WERI-Rb-1 (cell line): ENCODE results near the gene UGT1A6.

Experiments used
- DNase-seq: peaks from one replicate; pipeline ENCODE4 v3.0.0-alpha.2; 2020
- H3K27ac ChIP-seq: fragments of 250-450 bp; sonication (Bioruptor Pico); 2 replicates; pipeline ENCODE4 v1.5.1; 2020; ENCODE audit warnings: mild to moderate bottlenecking, moderate library complexity
- H3K27me3 ChIP-seq: fragments of 250-450 bp; sonication (Bioruptor Pico); 2 replicates; pipeline ENCODE4 v1.5.1; 2021; ENCODE audit warnings: mild to moderate bottlenecking, low read depth, moderate library complexity; ENCODE audit not compliant: insufficient read depth, severe bottlenecking
- H3K36me3 ChIP-seq: fragments of 250-450 bp; sonication (Bioruptor Pico); 2 replicates; pipeline ENCODE4 v1.5.1; 2020; ENCODE audit warnings: mild to moderate bottlenecking, moderate library complexity
- H3K4me3 ChIP-seq: 2 replicates; pipeline ENCODE4 v1.5.1; 2011; ENCODE audit warnings: low read depth, mild to moderate bottlenecking, control low read depth, low read length
- H3K9me3 ChIP-seq: fragments of 250-450 bp; sonication (Bioruptor Pico); 2 replicates; pipeline ENCODE4 v1.5.1; 2021; ENCODE audit warnings: mild to moderate bottlenecking, moderate library complexity; ENCODE audit not compliant: severe bottlenecking
- TF ChIP-seq, protein P1 (sequence below): IDR thresholded peaks from 2 replicates; pipeline ENCODE4 v1.5.1; 2011; ENCODE audit warnings: low read depth, mild to moderate bottlenecking, control low read depth, inconsistent platforms, low read length

The UGT1A6 gene

DNA sequence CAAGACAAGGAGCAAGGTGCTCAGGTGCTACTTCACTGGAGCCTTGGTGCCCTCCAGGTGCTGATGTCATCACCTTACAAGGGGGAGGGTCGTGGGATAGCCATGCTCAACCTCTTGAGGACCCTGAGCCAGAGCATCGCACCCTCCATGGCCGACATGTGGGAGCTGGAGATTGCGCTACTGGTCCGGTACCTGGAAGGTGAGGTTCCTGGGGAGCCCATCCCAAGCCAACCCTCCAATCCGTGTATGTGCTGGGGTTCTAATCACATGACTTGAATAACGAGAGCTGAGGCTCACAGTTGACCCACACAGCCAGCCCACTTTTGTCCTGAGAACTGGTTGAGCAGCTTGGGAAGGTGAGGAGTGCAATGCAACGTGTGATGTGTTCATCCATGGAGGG lies 111.3 kb downstream of the UGT1A6 start:
- H3K27me3 ChIP-seq, result no peaks in the 10 kb centered on the region

DNA sequence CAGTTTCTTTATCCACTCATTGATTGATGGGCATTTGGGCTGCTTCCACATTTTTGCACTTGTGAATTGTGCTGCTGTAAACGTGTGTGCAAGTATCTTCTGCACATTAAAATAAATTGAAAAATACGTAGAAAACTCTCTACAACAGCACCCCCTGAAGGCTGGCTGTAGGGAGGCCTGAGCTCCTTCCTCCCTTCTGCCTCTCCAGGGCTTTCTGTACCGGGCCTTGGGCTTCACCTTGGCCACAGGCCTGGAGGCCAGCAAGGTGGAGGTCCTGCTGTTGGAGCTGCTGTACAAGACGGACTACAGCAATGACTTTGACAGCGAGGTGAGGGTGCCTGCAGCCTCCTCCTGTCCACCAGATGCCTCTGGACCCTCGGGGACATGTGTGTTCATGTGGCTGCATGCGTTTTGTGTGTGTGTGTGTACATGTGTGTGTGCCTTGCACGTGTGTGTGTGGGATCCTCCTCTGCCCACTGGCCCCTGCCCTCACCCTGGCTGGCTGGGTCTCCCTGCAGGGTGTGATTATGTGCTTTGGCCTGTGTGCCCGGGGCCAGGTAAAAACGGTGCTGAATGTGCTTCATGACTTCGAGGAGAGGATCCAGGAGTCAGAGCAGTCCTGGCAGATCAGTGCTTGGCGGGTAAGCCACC lies 114.7 kb downstream of the UGT1A6 start:
- H3K27me3 ChIP-seq, result no peaks in the 10 kb centered on the region
- H3K27ac ChIP-seq, result no peak overlapping the region
- H3K4me3 ChIP-seq, result no peak overlapping the region
- no peaks in the 10 kb centered on the region for H3K36me3 ChIP-seq
- peak; percentile 7 for DNase-seq
- no peaks in the 10 kb centered on the region for H3K9me3 ChIP-seq
- TF ChIP-seq, protein P1, sequence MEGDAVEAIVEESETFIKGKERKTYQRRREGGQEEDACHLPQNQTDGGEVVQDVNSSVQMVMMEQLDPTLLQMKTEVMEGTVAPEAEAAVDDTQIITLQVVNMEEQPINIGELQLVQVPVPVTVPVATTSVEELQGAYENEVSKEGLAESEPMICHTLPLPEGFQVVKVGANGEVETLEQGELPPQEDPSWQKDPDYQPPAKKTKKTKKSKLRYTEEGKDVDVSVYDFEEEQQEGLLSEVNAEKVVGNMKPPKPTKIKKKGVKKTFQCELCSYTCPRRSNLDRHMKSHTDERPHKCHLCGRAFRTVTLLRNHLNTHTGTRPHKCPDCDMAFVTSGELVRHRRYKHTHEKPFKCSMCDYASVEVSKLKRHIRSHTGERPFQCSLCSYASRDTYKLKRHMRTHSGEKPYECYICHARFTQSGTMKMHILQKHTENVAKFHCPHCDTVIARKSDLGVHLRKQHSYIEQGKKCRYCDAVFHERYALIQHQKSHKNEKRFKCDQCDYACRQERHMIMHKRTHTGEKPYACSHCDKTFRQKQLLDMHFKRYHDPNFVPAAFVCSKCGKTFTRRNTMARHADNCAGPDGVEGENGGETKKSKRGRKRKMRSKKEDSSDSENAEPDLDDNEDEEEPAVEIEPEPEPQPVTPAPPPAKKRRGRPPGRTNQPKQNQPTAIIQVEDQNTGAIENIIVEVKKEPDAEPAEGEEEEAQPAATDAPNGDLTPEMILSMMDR, result no peak

More for the DNA sequence above, 111.3 kb downstream of the UGT1A6 start:
- DNase-seq, result no peak
- Histone ChIP-seq H3K27ac (no peak overlapping the region), H3K4me3 (no peak overlapping the region), H3K9me3 (peaks cover 4% of the 10 kb centered on the region), H3K36me3 (no peaks in the 10 kb centered on the region)
- TF ChIP-seq, protein P1, result no peak

DNA sequence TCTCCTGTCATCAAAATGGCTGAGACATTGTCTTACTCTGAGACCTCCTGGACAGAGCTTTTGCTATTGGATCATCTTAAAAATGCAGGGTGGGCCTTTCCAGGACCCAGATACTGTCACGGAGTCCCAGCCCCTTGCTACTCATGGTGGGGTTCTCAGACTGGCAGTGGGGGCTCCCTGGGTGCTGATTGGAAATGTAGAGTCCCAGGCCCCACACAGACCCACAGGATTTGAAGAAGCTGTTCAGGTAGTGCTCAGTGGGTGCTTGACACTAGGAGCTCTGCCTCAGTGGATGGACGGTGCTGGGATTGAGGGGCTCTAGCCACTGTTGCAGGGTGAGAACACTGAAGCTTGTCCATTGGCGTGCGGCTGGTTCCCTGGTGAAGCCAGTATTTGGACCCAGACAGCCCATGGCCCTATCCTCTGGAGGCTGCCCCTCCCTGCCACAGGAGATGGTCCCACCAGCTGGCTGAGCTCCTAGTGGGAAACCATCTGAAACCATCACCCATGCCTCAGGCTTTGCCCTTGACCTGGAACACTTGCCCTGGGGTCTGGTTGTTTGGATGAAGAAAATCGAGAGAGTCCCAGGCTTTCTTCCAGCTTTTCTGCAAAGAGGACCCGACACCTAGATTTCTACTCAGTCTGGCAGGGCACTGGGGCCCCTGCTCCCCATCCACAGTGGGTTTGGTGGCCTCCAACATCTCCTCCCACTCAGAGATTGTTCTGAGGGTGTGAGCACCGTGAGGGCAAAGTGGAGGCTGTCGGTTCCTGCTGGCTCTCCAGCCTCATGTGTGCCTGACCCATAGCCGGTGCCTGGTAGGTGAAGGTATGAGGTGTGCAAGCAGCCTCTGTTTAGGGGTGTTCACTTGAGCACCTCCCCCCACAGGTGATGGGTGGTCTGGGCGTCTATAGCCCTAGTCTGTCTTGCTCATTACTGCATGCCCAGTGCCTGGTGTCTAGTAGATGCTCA lies 115.6 kb downstream of the UGT1A6 start:
- TF ChIP-seq, protein P1, result no peak
- Histone ChIP-seq H3K27ac (no peak overlapping the region), H3K9me3 (no peaks in the 10 kb centered on the region), H3K36me3 (no peaks in the 10 kb centered on the region), H3K27me3 (no peaks in the 10 kb centered on the region), H3K4me3 (no peak overlapping the region)
- DNase-seq, result peak; percentile 0

GRCh38 chr2:233810385-233810784 lies 117.7 kb downstream of the UGT1A6 start:
- TF ChIP-seq, protein P1, result no peak
- DNase-seq, result peak; percentile 2
- Histone ChIP-seq H3K36me3 (no peaks in the 10 kb centered on the region), H3K27ac (no peak overlapping the region), H3K9me3 (no peaks in the 10 kb centered on the region), H3K4me3 (no peak overlapping the region), H3K27me3 (no peaks in the 10 kb centered on the region)

- H3K27me3 ChIP-seq, result no peaks in the 10 kb centered on the region
- TF ChIP-seq, protein P1, result no peak
- no peaks in the 10 kb centered on the region for H3K9me3 ChIP-seq
Measured at GRCh38 chr2:233811087-233811486, 118.4 kb downstream of the UGT1A6 start.

More at GRCh38 chr2:233811087-233811486, 118.4 kb downstream of the UGT1A6 start:
- H3K4me3 ChIP-seq, result no peak overlapping the region
- no peaks in the 10 kb centered on the region for H3K36me3 ChIP-seq
- H3K27ac ChIP-seq, result no peak overlapping the region
- peak; percentile 5 for DNase-seq
